Liver (tissue), 9 donors: Measurements from ENCODE around the gene DHRS12. TPM values are rescaled to one million over a fixed set of nuclear protein-coding genes. Genes with fewer than 3 reads are reported as not detected.

Source experiments
- DNase-seq: peaks from one replicate; pipeline ENCODE4 v3.0.0-alpha.2; 2017; ENCODE audit warnings: low spot score
- H3K27ac ChIP-seq, 2 donors: one replicate each; pipeline ENCODE4 v1.7.0; 2013; ENCODE audit warnings: inconsistent platforms in 2 of 2, low read length in 2 of 2, control low read depth in 1 of 2, low read depth in 1 of 2, mild to moderate bottlenecking in 1 of 2
- H3K27me3 ChIP-seq, 4 donors: one replicate each; pipeline versions ENCODE4 v1.6.1 to v1.7.0; 2013; ENCODE audit warnings: low read length in 3 of 4, inconsistent platforms in 1 of 4, mild to moderate bottlenecking in 1 of 4, moderate library complexity in 1 of 4; ENCODE audit not compliant: control insufficient read depth in 4 of 4, insufficient read depth in 4 of 4
- H3K36me3 ChIP-seq, 4 donors: one replicate each; pipeline versions ENCODE4 v1.6.1 to v1.7.0; 2013; ENCODE audit warnings: low read length in 3 of 4, mild to moderate bottlenecking in 3 of 4, low read depth in 1 of 4, moderate library complexity in 1 of 4; ENCODE audit not compliant: control insufficient read depth in 4 of 4, insufficient read depth in 3 of 4
- H3K4me1 ChIP-seq, 4 donors: one replicate each; pipeline versions ENCODE4 v1.6.1 to v1.7.0; 2013; ENCODE audit warnings: low read length in 3 of 4, mild to moderate bottlenecking in 3 of 4, moderate library complexity in 1 of 4; ENCODE audit not compliant: control insufficient read depth in 4 of 4, insufficient read depth in 4 of 4
- H3K4me3 ChIP-seq, 3 donors: one replicate each; pipeline versions ENCODE4 v1.6.1 to v1.7.0; 2013; ENCODE audit warnings: low read length in 3 of 3, control low read depth in 1 of 3, low read depth in 1 of 3, mild to moderate bottlenecking in 1 of 3
- H3K9ac ChIP-seq, 2 donors: one replicate each; pipeline ENCODE4 v1.7.0; 2013; ENCODE audit warnings: low read length in 2 of 2, mild to moderate bottlenecking in 2 of 2, moderate library complexity in 2 of 2, control low read depth in 1 of 2, low read depth in 1 of 2
- H3K9me3 ChIP-seq, 4 donors: one replicate each; pipeline versions ENCODE4 v1.6.1 to v1.7.0; 2013; ENCODE audit warnings: low read length in 3 of 4; ENCODE audit not compliant: control insufficient read depth in 4 of 4
- EGR1 ChIP-seq, 2 donors: IDR thresholded peaks; 2 replicates each; pipeline ENCODE4 v1.6.1; 2016 to 2018; ENCODE audit warnings: antibody characterized with exemption in 2 of 2, low read depth in 2 of 2
- FOXA1 ChIP-seq: IDR thresholded peaks from 2 replicates; pipeline ENCODE4 v1.6.1; 2016; ENCODE audit warnings: antibody characterized with exemption
- FOXA2 ChIP-seq: IDR thresholded peaks from 2 replicates; pipeline ENCODE4 v1.6.1; 2016; ENCODE audit warnings: antibody characterized with exemption
- GABPA ChIP-seq, 2 donors: IDR thresholded peaks in 1 of 2; conservative IDR thresholded peaks in 1 of 2; 2 replicates each; pipeline ENCODE4 v1.6.1; 2016; ENCODE audit warnings: antibody characterized with exemption in 2 of 2, mild to moderate bottlenecking in 1 of 2, moderate library complexity in 1 of 2
- HNF4A ChIP-seq, 2 donors: conservative IDR thresholded peaks; 2 replicates each; pipeline ENCODE4 v1.6.1; 2016; ENCODE audit warnings: antibody characterized with exemption in 2 of 2, mild to moderate bottlenecking in 2 of 2
- HNF4G ChIP-seq: IDR thresholded peaks from 2 replicates; pipeline ENCODE4 v1.6.1; 2016; ENCODE audit warnings: antibody characterized with exemption
- JUND ChIP-seq, 2 donors: IDR thresholded peaks; 2 replicates each; pipeline ENCODE4 v1.6.1; 2016; ENCODE audit warnings: antibody characterized with exemption in 2 of 2
- NR2F2 ChIP-seq: IDR thresholded peaks from 2 replicates; pipeline ENCODE4 v1.6.1; 2016; ENCODE audit warnings: antibody characterized with exemption
- RAD21 ChIP-seq, 2 donors: IDR thresholded peaks; 2 replicates each; pipeline ENCODE4 v1.6.1; 2016; ENCODE audit warnings: antibody characterized with exemption in 2 of 2, mild to moderate bottlenecking in 2 of 2
- RXRA ChIP-seq, 2 donors: IDR thresholded peaks; 2 replicates each; pipeline ENCODE4 v1.6.1; 2017 to 2018; ENCODE audit warnings: antibody characterized with exemption in 2 of 2, mild to moderate bottlenecking in 1 of 2
- SP1 ChIP-seq: IDR thresholded peaks from 2 replicates; pipeline ENCODE4 v1.6.1; 2018; ENCODE audit warnings: antibody characterized with exemption, mild to moderate bottlenecking
- TAF1 ChIP-seq: conservative IDR thresholded peaks from 2 replicates; pipeline ENCODE4 v1.6.1; 2016; ENCODE audit warnings: antibody characterized with exemption, mild to moderate bottlenecking
- YY1 ChIP-seq: IDR thresholded peaks from 2 replicates; pipeline ENCODE4 v1.6.1; 2016; ENCODE audit warnings: antibody characterized with exemption, mild to moderate bottlenecking
- WGBS: extraction: QIAGEN DNeasy Blood & Tissue Kit; methylation state at CpG from one replicate; pipeline ENCODE4 v1.1.7; 2013; 5-methylcytosine and 5-hydroxymethylcytosine counted together
- polyA plus RNA-seq, 2 donors: library from polyadenylated mRNA; stranded (reverse) in 1 of 2; unstranded in 1 of 2; fragments of 200-250 nt in 1 of 2; fragments of >200 nt in 1 of 2; fragmentation: Nextera tagmentation in 1 of 2; extraction: Ambion mirVana in 1 of 2; gene quantifications; one replicate each; pipeline versions ENCODE4 v1.2.1 to v1.2.3, GENCODE V29; 2013 to 2015
- total RNA-seq, 2 donors: library from RNA; depleted of rRNA; stranded (reverse); fragments of >200 nt; gene quantifications; one replicate each; pipeline ENCODE4 v1.2.3, GENCODE V29; 2014
- TF ChIP-seq, protein P1 (sequence below): IDR thresholded peaks from 2 replicates; pipeline ENCODE4 v1.6.1; 2016; ENCODE audit warnings: antibody characterized with exemption
- TF ChIP-seq, protein P2 (sequence below): IDR thresholded peaks from 2 replicates; pipeline ENCODE4 v1.6.1; 2016; ENCODE audit warnings: antibody characterized with exemption
- TF ChIP-seq, protein P3 (sequence below): fragments of 150-350 bp; IDR thresholded peaks from 2 replicates; pipeline ENCODE4 v1.5.1; 2017; ENCODE audit warnings: improper control_type of control experiment, low read depth, low read length; ENCODE audit not compliant: missing input control
- TF ChIP-seq, protein P4 (sequence below): IDR thresholded peaks from 2 replicates; pipeline ENCODE4 v1.6.1; 2016; ENCODE audit warnings: antibody characterized with exemption
- TF ChIP-seq, protein P5 (sequence below): IDR thresholded peaks from 2 replicates; pipeline ENCODE4 v1.6.1; 2016; ENCODE audit warnings: antibody characterized with exemption, mild to moderate bottlenecking
- donor health status: healthy.
- donor health status: healthy.
- donor health status: healthy.
- donor health status: healthy.
- donor health status: healthy.

DHRS12 gene
- total and polyA plus RNA-seq, 4 donors, result 6.5 to 15.5 (median 9.3) TPM

DNA sequence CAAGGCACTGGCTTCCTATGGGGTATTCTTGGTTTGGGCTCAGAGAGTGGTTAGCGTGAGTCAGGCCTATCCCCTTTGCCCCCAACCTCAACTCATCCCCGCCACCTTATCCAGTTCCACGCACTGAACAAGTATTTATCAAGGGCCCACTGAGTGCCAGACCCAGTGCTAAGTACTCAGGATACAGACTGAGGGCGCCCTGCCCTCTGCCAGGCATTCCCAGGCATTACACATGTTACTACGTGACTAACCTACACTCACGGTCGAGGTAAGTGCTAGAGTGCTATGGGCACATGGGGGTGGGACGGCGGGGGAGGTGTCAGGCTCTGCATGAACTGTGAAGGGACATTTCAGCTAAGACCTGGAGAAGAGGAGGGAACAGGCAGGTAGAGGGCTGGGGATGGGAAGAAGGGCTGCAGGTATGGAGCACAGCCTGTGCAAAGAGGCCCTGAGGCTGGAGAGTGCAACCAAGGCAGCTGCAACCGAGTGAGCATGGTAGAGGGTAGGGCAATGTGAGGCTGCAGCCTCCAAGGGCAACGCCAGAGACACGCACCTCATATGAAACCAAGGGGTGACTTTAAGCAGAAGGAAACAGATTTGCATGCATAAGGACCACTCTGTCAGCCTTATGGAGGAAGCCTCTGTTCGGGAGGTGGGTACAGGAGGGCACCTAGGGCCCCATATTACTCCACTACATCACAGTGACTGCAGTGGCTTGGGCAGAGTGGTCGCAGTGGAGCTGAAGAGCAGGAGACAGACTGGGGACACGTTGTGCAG lies 22.5 kb downstream of the DHRS12 start:
- WGBS, result 94% methylated on average over 15 of the region's 15 CpGs
- peaks cover 0 to 9% (median 5%) of the 10 kb centered on the region in 4 donors for H3K4me1 ChIP-seq
- H3K27ac ChIP-seq, result no peak overlapping the region
- no peak for TF ChIP-seq JUND (IDR thresholded peaks at IDR 0.05)
- TF ChIP-seq GABPA (IDR thresholded peaks at IDR 0.05 in 1 of 2, conservative IDR thresholded peaks at IDR 0.05 in 1 of 2), result no peak
- TF ChIP-seq TAF1, result no peak
- TF ChIP-seq RAD21 (IDR thresholded peaks at IDR 0.05), result peak in 1 of 2 donors; percentile 46
- H3K27me3 ChIP-seq, result no peaks in the 10 kb centered on the region
- H3K36me3 ChIP-seq, result no peaks in the 10 kb centered on the region
- no peak overlapping the region for H3K9ac ChIP-seq
- H3K9me3 ChIP-seq, result no peaks in the 10 kb centered on the region
- DNase-seq, result no peak
- H3K4me3 ChIP-seq, result no peak overlapping the region

DNA sequence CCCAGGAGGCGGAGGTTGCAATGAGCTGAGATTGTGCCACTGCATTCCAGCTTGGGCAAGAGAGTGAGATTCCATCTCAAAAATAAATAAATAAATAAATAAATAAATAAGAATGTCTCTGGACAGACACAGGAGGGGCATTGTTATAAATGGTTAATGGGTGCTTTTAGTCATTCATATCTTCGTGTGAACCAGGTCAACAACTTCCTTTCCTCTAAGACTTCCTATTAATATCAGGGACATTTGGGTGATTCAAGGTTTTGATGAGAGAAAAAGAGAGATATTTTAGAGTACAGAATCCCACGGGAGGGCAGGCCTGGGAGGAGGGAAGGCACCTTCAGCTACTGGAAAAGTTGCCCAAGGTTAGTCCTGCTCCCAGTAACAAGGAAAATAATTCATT lies 23.9 kb downstream of the DHRS12 start:
- TF ChIP-seq GABPA (IDR thresholded peaks at IDR 0.05 in 1 of 2, conservative IDR thresholded peaks at IDR 0.05 in 1 of 2) (no peak), RXRA (IDR thresholded peaks at IDR 0.05) (no peak), YY1 (no peak), FOXA2 (no peak), SP1 (no peak), FOXA1 (no peak), JUND (IDR thresholded peaks at IDR 0.05) (no peak), NR2F2 (no peak), EGR1 (IDR thresholded peaks at IDR 0.05; ENCODE audit: low read depth in 2 of 2) (no peak)
- TF ChIP-seq, protein P1, sequence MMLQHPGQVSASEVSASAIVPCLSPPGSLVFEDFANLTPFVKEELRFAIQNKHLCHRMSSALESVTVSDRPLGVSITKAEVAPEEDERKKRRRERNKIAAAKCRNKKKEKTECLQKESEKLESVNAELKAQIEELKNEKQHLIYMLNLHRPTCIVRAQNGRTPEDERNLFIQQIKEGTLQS, result no peak
- no peak overlapping the region for H3K4me3 ChIP-seq
- 86% methylated on average over 3 of the region's 3 CpGs for WGBS

DNA sequence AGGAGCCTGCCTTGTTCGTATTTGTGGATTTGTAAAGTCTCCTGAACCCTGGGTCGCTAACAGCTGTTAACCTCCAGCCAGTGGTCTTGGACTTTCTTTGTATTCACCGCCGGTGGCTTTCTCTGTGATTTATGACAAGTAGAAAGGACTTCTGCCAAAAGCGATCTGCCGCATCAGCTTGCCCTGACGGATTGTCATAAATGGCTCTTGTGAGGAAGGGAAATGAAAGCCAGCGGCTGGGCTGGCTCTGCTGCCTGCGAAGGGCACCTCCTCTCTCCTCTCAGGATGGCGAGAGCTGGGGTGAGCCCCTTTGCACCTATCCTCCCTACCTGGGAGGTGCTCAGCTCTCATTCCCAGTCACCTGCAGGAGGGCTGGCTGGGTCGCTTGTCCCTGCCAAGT lies 25.6 kb downstream of the DHRS12 start:
- DNase-seq, result no peak
- WGBS, result 79% methylated on average over 11 of the region's 11 CpGs
- TF ChIP-seq, protein P2, sequence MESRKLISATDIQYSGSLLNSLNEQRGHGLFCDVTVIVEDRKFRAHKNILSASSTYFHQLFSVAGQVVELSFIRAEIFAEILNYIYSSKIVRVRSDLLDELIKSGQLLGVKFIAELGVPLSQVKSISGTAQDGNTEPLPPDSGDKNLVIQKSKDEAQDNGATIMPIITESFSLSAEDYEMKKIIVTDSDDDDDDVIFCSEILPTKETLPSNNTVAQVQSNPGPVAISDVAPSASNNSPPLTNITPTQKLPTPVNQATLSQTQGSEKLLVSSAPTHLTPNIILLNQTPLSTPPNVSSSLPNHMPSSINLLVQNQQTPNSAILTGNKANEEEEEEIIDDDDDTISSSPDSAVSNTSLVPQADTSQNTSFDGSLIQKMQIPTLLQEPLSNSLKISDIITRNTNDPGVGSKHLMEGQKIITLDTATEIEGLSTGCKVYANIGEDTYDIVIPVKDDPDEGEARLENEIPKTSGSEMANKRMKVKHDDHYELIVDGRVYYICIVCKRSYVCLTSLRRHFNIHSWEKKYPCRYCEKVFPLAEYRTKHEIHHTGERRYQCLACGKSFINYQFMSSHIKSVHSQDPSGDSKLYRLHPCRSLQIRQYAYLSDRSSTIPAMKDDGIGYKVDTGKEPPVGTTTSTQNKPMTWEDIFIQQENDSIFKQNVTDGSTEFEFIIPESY, result no peak
- TF ChIP-seq, protein P3, sequence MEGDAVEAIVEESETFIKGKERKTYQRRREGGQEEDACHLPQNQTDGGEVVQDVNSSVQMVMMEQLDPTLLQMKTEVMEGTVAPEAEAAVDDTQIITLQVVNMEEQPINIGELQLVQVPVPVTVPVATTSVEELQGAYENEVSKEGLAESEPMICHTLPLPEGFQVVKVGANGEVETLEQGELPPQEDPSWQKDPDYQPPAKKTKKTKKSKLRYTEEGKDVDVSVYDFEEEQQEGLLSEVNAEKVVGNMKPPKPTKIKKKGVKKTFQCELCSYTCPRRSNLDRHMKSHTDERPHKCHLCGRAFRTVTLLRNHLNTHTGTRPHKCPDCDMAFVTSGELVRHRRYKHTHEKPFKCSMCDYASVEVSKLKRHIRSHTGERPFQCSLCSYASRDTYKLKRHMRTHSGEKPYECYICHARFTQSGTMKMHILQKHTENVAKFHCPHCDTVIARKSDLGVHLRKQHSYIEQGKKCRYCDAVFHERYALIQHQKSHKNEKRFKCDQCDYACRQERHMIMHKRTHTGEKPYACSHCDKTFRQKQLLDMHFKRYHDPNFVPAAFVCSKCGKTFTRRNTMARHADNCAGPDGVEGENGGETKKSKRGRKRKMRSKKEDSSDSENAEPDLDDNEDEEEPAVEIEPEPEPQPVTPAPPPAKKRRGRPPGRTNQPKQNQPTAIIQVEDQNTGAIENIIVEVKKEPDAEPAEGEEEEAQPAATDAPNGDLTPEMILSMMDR, result no peak
- no peak for TF ChIP-seq FOXA2
- no peak for TF ChIP-seq NR2F2
- no peak for TF ChIP-seq JUND (IDR thresholded peaks at IDR 0.05)
- no peak for TF ChIP-seq SP1
- no peak for TF ChIP-seq FOXA1
- TF ChIP-seq EGR1 (IDR thresholded peaks at IDR 0.05; ENCODE audit: low read depth in 2 of 2), result no peak
- TF ChIP-seq YY1, result no peak
- TF ChIP-seq, protein P4, sequence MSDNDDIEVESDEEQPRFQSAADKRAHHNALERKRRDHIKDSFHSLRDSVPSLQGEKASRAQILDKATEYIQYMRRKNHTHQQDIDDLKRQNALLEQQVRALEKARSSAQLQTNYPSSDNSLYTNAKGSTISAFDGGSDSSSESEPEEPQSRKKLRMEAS, result no peak
- no peak for TF ChIP-seq RAD21 (IDR thresholded peaks at IDR 0.05)
- TF ChIP-seq HNF4G, result no peak
- TF ChIP-seq TAF1, result no peak
- TF ChIP-seq, protein P1, result no peak
- TF ChIP-seq, protein P5, sequence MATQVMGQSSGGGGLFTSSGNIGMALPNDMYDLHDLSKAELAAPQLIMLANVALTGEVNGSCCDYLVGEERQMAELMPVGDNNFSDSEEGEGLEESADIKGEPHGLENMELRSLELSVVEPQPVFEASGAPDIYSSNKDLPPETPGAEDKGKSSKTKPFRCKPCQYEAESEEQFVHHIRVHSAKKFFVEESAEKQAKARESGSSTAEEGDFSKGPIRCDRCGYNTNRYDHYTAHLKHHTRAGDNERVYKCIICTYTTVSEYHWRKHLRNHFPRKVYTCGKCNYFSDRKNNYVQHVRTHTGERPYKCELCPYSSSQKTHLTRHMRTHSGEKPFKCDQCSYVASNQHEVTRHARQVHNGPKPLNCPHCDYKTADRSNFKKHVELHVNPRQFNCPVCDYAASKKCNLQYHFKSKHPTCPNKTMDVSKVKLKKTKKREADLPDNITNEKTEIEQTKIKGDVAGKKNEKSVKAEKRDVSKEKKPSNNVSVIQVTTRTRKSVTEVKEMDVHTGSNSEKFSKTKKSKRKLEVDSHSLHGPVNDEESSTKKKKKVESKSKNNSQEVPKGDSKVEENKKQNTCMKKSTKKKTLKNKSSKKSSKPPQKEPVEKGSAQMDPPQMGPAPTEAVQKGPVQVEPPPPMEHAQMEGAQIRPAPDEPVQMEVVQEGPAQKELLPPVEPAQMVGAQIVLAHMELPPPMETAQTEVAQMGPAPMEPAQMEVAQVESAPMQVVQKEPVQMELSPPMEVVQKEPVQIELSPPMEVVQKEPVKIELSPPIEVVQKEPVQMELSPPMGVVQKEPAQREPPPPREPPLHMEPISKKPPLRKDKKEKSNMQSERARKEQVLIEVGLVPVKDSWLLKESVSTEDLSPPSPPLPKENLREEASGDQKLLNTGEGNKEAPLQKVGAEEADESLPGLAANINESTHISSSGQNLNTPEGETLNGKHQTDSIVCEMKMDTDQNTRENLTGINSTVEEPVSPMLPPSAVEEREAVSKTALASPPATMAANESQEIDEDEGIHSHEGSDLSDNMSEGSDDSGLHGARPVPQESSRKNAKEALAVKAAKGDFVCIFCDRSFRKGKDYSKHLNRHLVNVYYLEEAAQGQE, result no peak
- no peak for TF ChIP-seq GABPA (IDR thresholded peaks at IDR 0.05 in 1 of 2, conservative IDR thresholded peaks at IDR 0.05 in 1 of 2)
- TF ChIP-seq HNF4A (conservative IDR thresholded peaks at IDR 0.05), result no peak
- TF ChIP-seq RXRA (IDR thresholded peaks at IDR 0.05), result no peak
- H3K27ac ChIP-seq, result no peak overlapping the region
- H3K36me3 ChIP-seq, result no peaks in the 10 kb centered on the region
- H3K9ac ChIP-seq, result no peak overlapping the region
- H3K4me1 ChIP-seq, result peaks cover 0 to 9% (median 5%) of the 10 kb centered on the region in 4 donors
- H3K27me3 ChIP-seq, result no peaks in the 10 kb centered on the region
- no peaks in the 10 kb centered on the region for H3K9me3 ChIP-seq
- no peak overlapping the region for H3K4me3 ChIP-seq

More for the DNA sequence above, 23.9 kb downstream of the DHRS12 start:
- Histone ChIP-seq H3K4me1 (peaks cover 0 to 9% (median 5%) of the 10 kb centered on the region in 4 donors), H3K9ac (no peak overlapping the region), H3K36me3 (no peaks in the 10 kb centered on the region), H3K27me3 (no peaks in the 10 kb centered on the region), H3K27ac (no peak overlapping the region), H3K9me3 (no peaks in the 10 kb centered on the region)
- DNase-seq, result no peak
